GM21737 (cell line): ENCODE results near the gene RB1.
"Not testable (repeated sequence)": the region's sequence is repeated elsewhere in the genome, so short reads cannot be mapped to it uniquely, and the experiment has no call there.

Source experiments
- ATAC-seq: cut with Tn5 transposase; IDR thresholded peaks from one replicate; pipeline ENCODE4 v1.9.1; 2021; ENCODE audit warnings: mild to moderate bottlenecking, moderate library complexity; ENCODE audit not compliant: unreplicated experiment

RB1 gene

DNA sequence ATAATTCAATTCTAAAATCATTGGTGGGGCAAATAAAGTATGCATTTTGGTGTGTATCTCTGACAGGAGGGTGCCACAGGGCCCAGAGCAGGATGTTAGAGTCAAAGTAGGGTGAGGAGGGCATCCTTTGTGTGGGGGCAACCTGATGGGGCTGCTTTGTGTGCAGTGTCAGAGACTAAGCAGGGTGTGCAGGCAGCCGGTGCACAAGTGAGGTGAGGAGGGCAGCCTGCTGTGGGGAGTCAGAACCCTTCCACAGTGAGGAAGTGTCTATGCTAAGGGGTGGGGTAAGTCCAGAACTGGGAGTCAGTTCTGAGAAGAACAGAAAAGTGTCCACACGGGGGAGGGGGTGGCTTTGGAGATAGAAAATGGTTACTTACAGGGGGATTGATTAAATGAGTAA lies 40.7 kb downstream of the RB1 start:
- no peak for ATAC-seq

DNA sequence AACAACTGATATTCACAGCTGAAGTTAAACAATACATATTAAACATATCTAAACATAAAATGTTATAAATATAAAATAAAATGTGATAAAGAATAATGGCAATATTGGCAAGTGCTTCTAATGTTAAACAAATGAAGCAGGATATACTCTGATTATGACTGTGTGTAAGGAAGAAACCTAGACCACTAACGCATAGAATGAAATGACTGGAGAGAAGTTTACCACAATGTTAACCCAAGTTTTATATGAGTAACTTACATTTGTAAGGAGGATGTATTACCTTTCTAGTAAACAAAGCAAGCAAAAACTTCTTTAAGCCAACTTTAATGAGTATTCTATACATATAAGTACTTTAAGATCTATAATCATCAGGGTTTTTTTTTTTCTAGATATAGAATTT lies 43.0 kb downstream of the RB1 start:
- ATAC-seq = no peak

GRCh38 chr13:48349525-48349924 lies 46.0 kb downstream of the RB1 start:
- ATAC-seq = no peak

GRCh38 chr13:48353590-48353989 lies 50.0 kb downstream of the RB1 start:
- ATAC-seq = no peak

- not testable (repeated sequence) for ATAC-seq
These were observed 52.0 kb downstream of the RB1 start for GRCh38 chr13:48355524-48355923.

GRCh38 chr13:48356750-48357149 lies 53.2 kb downstream of the RB1 start:
- no peak for ATAC-seq

DNA sequence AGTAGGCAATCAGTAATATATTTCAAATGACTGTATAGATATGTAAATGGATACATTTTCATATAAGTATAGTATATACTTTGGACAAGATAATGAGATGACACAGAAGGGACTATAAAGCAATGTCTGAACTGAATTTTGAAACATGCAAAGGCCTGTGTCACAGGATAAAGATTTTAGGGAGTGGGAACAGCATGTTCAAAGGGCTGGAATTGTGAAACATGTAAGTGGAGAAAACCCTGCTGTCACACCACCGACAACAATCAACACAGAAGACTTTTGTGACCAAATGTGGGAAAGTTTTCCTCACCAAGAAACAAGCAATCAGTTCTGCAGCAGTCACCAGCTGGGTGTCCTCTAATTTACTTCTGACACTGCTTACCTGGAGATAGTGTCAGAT lies 66.4 kb downstream of the RB1 start:
- no peak for ATAC-seq

GRCh38 chr13:48370815-48371214 lies 67.3 kb downstream of the RB1 start:
- no peak for ATAC-seq

- ATAC-seq = no peak
These were observed 74.3 kb downstream of the RB1 start for GRCh38 chr13:48377857-48378256.

DNA sequence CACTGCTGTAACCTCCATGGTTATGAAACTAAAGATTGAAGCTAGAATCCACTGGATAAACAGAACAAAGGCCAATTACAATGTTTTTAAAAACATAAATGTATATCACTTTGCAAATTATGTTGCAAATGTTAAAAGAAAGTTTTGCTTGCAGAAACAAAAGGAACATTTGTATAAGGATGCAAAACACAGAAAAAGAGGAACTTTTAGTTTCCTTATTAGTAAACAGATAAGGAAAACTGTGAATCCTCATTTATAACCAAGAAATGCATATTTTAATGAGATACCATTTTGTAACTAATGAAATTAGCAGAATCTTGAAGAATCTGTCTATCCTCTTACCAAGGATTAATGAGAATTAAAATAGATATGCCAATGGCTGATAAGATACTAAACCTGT lies 77.0 kb downstream of the RB1 start:
- ATAC-seq = no peak

DNA sequence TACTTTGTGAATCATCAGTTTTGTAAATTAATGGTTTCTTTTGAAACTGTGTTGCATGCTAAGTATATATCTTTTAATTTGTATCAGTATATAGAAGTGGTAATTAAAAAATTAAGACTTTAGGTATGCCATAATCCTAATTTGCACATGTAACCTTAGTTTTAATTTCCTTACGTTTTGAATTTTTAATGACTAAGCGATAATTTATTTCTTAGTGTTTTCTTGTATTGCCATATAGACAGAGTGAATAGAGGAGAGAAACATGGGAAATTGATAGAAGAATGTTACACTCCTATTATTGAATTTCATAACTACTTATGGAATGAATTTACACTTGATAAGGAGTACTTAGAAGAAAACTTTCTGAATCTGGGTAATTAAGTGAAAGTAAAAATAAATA lies 79.8 kb downstream of the RB1 start:
- ATAC-seq = no peak

DNA sequence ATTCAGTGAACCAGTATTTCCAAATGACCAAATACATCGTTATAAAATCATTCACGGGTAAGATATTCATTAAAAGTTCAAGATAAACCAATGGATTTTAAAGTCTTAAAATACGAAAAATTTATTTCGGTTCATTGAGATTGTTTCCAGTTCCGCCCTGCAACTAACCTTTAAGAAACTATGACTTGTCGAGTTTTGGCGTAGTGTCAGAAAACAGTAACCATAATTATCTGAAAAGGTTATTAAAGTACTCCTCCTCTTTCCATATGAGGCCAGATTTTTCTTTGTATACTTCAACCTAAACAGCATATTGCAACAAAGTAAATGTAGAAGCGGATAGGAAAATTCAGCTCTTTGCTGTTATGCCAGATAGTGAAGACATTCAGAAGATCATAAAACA lies 83.3 kb downstream of the RB1 start:
- no peak for ATAC-seq

DNA sequence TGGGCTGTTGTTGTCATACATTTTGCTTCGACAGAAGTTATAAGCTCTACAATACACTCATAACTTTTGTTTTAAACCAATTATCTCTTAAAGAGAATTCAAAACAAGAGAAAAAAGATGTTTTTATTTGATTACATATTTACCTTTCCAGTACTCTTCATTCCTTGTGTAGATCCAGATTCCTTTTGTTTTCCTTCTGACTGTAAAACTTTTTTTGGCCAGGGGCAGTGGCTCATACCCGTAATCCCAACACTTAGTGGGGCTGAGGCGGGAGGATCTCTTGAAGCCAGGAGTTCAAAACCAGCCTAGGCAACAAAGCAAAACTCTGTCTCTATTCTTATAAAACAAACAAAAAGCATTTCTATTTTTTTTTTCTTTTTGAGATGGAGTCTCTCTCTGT lies 87.7 kb downstream of the RB1 start:
- no peak for ATAC-seq

- no peak for ATAC-seq
These were observed 89.6 kb downstream of the RB1 start for GRCh38 chr13:48393030-48393697.

- ATAC-seq = no peak
These were observed 90.1 kb downstream of the RB1 start for GRCh38 chr13:48393698-48394085.

- no peak for ATAC-seq
These were observed 94.2 kb downstream of the RB1 start for GRCh38 chr13:48397744-48398143.

- ATAC-seq = no peak
These were observed 95.0 kb downstream of the RB1 start for GRCh38 chr13:48398450-48399095.

DNA sequence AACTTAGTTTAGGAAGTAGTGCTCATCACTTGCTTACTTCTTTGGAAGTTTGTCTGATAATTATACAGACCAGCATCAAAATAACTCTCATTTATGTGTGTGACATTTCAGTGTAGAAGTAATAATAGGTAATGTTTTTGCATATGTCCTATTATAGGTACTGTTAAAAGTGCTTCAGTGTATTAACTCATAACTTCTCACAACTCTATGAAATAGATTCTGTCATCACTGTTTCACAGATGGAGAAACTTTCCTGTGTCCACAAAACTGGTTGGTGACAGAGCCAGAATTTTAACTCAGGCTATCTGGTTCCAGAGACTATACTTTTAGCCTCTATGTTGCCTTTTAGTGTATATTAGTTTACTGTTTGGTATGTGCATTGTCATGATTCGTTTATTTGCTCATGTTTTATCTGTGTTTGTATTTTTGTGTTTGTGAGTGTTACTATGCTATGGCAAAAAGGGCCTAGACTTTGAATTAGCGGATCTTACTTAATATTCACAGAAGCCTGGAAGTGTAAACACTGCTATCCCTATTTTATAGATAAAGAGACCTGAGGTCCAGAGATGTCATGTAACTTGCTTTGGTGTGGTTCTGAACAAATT lies 96.6 kb downstream of the RB1 start:
- ATAC-seq = no peak

DNA sequence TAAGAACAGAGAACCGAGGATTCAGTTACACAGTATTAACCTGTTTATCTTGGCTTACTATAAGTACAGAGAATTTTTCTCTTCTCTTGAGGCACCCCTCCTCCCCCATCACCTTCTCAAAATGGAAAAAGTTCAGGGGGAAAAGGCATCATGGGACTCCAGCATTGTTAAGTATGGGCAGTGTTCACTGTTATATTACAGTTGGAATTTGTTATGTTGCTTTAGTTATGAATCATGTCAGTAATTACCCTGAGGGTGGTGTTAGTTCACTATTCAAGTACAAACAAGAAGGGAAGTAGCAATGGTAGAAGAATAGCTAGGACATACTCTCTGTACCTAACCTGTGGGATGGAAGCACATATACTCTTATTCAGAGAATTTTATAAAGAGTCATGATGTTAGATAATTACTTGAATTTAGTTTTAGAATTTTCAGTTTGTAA lies 97.3 kb downstream of the RB1 start:
- ATAC-seq = peak; percentile 44

- ATAC-seq = no peak
These were observed 97.9 kb downstream of the RB1 start for GRCh38 chr13:48401480-48401879.

DNA sequence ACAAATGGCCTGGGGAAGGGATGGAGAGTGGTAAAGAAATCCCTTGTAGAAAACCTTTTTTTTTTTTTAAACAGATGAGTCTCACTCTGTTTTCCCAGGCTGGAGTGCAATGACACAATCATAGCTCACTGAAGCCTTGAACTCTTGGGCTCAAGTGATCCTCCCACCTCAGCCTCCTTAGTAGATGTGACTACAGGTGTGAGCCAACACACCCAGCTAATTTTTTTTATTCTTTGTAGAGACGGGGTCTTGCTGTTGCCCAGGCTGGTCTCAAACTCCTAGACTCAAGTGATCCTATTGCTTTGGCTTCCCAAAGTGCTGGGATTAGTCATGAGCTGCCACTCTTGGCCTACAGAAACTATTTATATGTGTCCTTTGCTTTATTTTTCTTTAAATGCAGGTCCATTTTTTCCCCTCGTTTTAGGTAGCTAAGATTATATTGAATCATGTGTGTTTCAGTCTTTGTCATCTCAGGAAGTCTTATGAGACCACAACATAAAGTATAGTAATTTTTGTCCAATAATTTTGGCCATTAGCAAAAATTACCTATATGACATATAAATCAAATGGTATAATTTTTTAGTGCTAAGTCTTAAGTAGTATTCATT lies 98.9 kb downstream of the RB1 start:
- ATAC-seq = no peak

DNA sequence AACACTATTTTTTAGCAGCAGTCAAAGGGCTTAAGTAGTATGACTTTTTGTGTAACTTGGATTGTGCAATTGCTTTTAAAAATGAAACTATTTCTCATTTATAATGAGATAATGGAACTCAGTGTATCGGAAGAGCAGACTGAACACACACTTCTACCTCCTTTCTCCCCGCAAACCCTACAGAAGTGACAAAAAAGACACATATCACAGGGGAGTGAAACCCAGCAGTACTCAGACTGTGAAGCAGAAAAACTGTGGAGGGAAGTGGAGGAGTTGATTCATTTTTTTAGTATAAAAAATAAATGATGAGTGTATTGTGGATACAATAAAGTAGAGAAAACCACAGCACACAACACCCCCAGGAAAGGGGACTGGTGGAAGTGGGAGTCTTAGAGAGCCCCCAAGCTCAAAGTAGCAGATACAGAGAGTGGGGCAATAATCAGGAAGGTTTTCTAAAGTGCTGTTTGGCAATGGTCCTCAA lies 99.6 kb downstream of the RB1 start:
- ATAC-seq = peak; percentile 47
